Measurements from ENCODE around the gene VDR.
"Not testable (repeated sequence)": the region's sequence is repeated elsewhere in the genome, so short reads cannot be mapped to it uniquely, and the experiment has no call there.

The VDR gene

GRCh38 chr12:47849261-47849660, 55.5 kb downstream of the VDR start:
- DNase-seq (ENCODE audit: low read depth, low spot score) = no peak

DNA sequence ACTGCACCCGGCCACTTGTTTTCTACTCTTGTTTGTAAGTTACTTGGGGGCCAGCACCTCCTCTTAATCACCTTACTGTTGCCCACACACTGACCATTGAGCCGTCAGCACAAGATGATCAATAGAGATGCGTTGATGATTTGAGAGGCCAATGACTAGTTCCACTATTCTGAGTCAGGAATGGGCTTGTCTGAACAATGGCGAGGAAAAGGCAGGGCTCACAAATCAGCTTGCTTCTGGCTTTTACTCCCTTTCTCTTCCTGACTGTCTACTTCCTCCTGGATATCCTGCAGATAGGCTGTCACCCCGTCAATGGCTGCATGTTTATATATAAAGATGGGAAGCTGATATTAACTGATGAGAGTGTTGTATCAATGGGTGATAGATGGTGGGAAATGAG, 55.9 kb downstream of the VDR start:
- DNase-seq (ENCODE audit: low read depth, low spot score) = no peak

DNA sequence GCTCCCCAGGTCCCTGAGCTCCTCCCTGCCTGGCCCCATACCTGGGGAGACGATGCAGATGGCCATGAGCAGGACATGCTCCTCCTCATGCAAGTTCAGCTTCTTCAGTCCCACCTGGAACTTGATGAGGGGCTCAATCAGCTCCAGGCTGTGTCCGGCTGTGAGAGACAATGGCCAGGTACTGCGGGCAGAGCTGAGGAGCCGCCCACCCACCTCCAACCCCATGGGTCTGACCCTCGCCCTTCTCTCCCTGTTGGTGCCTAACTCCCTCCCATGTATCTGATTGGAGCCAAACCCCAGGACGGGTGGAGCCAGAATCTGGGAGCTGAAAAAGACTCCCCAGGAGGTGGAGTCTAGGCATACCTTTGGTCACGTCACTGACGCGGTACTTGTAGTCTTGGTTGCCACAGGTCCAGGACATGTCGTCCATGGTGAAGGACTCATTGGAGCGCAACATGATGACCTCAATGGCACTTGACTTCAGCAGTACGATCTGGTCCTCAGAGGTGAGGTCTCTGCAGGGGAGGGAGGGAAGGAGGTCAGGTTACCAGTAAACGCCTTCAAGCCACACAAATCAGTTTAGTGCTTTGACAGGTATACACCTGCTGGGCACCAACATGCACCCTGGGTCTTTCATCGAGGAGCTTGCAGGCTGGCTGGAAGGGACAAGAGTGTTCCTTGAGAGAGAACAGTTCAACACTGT, 58.3 kb downstream of the VDR start:
- DNase-seq (ENCODE audit: low read depth, low spot score) = no peak

DNA sequence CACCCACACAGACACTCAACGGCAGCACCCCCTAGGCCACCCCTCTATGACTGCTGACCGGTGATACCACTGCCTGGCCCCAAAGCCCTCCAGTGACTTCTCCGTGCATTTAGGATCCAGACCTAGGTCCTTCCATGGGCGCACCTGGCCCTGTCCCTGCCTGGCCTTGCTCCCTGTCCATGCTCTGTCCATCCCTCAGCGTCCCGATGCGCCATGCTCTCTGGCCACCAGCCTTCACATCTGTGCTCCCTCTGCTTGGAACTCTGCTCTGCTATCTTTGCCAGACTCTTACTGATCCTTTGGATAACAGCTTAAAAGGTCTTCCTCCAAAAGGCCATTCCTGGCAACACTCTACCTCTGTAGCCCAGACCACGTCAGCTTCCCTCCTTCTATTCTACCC, 59.7 kb downstream of the VDR start:
- no peak for DNase-seq (ENCODE audit: low read depth, low spot score)

- no peak for DNase-seq (ENCODE audit: low read depth, low spot score)
These were observed 60.4 kb downstream of the VDR start for GRCh38 chr12:47844264-47845019.

GRCh38 chr12:47843226-47843980, 61.4 kb downstream of the VDR start:
- DNase-seq (ENCODE audit: low read depth, low spot score) = no peak

- not testable (repeated sequence) for DNase-seq (ENCODE audit: low read depth, low spot score)
These were observed 62.3 kb downstream of the VDR start for GRCh38 chr12:47842543-47842942.

DNA sequence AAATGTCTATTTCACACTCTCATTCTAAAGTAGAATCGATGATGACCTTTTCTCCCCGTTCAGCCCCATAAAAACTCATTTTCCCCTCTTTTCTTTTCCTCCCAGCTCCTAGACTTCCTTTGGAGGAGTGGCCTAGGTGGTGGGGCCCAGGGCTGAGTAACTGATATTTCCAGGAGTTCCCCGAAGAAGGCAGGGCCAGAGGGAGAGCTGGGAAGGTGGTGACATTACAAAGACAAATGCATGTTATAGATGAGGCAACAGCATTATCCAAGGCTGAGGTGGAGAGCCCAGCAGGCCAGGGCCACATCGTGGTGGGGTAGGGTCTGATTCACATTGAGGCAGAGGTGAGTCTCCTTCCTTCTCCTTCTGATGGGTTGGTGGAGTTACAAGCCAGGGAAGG, 62.9 kb downstream of the VDR start:
- no peak for DNase-seq (ENCODE audit: low read depth, low spot score)

DNA sequence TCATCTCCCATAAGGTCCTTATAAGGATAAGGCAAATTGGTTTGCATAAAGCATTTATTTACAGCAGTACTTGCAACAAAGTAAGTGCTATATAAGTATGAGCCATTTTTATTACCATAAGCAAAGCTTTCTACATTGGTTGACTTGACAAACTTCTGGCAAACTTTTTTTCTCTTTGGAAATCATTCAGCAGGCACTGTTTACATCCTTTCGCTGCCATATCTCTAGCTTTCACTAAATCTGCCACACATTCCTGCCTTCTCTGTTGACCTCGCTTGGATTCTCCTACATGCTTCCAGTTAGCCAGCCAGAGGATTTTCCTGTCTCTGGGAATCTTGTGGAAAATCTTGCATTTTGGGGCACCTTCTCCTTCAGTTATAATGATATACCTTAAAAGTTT, 63.3 kb downstream of the VDR start:
- no peak for DNase-seq (ENCODE audit: low read depth, low spot score)

- no peak for DNase-seq (ENCODE audit: low read depth, low spot score)
These were observed 64.2 kb downstream of the VDR start for GRCh38 chr12:47840571-47840970.

- no peak for DNase-seq (ENCODE audit: low read depth, low spot score)
These were observed 65.4 kb downstream of the VDR start for GRCh38 chr12:47839214-47839876.

DNA sequence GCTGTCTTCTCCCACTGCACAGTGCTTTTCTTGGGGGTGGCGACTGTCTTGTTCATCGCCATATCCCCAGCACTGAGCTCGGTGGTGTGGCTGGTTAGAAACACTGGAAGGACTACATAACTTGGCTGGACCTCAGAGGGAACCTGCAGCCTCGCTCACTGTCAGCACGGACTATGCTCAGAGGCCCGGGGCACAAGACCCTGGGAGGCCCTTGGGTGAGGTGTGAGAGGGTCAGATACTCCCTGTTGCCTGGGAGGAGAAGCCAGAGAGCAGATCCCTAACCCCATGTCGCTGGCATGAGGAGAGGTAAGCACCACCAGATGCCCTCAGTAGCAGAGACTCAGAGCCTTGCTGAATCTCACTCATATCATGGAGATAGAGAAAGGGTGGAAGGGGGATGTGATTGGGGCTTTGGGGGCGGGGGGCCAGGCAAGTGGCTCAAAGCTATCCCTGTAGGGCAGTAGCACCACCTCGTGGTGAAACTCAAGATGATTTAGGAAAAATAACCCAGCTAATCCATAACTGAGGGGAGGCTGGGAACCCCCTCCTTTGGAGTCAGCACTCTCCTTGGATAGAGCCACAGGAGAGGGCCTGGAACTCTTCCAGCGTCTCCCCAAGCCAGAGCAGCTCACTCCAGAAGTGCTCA, 66.4 kb downstream of the VDR start:
- no peak for DNase-seq (ENCODE audit: low read depth, low spot score)

DNA sequence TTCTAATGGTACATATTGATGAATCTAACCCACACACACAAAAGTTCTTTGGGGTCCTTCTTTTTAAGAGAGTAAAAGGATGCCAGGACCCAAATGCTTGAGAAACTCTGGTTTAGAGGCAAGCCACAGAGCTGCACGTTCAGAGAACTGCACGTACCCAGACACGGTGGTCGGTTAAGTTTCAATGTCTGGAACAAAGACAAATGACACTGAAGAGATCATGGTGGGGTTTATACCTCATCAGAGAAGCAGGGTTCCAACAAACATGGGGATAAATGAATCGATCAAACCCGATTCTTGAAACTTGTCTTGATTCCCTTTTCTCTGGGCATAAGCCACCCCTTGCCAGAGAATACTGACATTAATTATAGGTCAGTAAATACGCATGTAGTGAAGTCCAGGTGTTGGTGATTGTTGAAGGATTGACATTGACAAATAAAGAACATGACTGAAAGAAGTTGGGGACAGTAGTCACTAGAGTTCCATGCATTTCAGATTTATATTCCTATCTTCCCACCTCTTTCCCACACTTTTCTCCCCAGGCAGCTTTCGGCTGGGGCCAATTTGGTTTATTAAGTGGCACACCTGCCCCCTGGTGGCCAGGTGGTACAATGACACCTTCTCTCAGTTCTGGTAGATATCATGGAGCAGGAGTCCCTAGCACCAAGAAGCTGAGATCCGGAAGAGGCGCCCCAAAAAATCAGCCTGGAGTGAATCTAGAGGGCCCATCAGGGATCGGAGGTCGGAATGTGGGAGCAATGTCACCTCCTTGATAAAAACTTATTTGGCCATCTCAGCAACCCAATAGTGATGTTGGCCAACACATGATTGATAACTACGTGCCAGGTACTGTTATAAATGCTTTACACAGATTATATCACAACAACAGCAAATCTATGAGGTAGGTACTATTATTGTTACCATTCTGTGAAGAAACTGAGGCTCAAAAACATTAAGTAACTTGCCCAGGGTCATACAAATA, 67.3 kb downstream of the VDR start:
- DNase-seq (ENCODE audit: low read depth, low spot score) = peak; percentile 53

- no peak for DNase-seq (ENCODE audit: low read depth, low spot score)
These were observed 69.0 kb downstream of the VDR start for GRCh38 chr12:47835831-47836155.

DNA sequence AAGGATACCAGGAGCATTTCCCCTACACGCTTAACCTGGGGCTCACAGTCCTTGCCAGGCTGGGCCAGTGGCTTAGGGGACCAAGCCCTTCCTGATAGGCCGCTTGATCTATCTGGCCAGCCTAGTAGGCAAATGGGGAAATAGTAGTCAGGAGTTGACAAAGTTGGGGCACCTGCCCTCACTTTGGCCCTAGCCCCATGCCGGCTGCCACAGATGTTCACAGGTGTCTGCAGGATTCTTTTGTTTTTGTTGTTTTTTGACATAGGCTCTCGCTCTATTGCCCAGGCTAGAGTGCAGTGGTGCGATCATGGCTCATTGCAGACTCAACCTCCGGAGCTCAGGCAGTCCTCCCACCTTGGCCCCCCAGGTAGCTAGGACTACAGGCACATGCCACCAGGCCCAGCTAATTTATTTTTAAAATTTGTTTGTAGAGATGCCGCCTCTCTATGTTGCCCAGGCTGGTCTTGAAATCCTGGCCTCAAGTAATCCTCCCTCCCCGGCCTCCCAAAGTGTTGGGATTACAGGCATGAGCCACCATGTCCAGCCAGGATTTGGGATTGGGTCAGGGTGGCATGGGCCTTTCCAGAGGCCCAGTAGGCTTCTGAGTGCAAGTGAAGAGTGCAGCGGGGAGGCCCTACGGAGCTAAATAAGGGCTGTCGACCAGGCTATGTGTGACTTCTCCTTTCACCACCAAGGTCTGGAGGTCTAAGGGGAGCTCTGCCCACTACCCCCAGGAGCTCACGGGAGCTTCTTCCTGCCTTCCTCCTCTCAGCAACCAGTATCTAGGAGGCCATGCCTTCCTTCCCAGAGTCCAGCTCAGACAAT, 69.6 kb downstream of the VDR start:
- no peak for DNase-seq (ENCODE audit: low read depth, low spot score)

DNA sequence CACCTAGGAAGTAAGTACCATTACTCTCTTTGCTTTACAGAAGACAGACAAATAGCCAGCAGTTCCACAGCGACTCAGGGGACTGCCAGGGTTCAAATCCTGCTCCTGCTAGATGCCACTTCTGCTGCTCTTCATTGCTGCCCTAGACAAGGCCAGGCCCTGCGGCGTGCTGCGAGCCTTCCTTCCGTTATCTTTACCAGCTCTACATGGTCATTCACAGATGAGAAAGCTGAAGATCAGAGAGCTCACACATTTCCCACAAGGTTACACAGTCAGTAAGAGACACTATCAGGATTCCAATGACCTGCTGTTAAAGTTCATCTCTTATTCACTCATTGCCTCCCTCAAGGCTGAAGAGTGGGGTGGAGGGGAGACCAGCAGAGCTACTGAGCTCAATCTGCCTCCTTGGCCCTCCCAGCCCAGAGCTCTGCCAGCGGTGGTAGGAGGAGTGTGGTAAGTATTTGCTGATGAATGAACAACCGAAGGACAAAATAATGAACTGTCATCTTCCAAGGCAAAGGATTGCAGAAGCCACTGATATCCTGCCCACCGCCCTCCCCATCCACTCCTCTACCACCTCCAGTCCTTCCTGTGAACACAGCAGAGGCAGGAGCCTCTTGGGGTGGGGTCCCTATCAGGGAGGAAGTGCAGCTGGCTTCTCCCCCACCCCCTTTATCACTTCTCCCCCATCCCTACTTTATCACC, 70.4 kb downstream of the VDR start:
- no peak for DNase-seq (ENCODE audit: low read depth, low spot score)

DNA sequence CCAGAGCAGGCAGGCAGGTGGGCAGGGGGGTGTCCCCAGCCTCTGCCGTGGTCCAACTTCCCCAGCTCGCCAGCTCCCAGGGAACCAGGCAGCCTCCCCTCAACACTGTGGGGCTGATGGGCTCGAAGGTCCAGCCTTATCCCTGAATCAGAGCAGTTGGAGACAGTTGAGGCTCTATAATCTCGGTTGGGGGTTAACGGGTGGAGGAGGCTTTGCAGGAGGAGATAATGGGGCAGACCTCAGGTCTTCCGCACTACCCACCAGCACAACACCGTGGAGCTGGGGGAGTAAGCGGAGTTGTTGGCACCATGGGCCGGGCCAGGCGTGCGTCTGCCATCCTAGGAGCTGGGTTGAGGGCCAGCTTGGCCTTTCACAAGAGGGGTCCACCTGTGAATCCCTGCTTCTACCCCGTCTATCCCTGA, 71.2 kb downstream of the VDR start:
- DNase-seq (ENCODE audit: low read depth, low spot score) = no peak

DNA sequence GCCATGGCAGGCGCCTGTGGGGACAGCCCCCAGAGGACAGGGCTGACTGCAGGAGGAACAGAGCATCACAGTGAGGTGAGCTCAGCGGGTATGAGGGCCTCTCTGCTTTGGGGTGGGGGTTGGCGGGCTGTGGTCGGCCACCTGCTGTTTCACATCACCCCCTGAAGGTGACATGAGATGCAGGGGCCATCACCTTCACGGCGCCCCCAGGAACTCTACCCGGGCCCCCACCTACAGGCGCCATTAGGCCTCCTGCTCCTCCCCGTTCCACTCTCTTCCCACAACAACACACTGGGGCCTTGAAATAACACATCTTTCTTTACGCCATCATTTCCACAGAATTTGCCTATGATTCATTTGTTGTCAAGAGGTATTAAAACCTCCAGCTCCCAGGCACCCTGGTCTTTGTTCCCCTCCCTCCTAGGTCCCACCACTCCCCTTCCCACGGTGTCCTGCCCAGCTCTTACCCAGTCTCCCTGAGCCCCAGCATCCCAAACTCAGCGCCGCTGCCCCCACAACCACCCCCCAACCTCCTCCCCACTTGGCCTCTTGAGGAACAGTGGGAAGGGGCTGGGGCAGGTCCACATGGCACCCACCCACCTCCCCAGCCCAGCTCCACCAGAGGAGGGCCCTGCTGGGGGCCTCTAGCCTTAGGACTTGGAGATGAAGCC, 72.4 kb downstream of the VDR start:
- no peak for DNase-seq (ENCODE audit: low read depth, low spot score)
